ENCODE measurements around the gene RALY.

DNA sequence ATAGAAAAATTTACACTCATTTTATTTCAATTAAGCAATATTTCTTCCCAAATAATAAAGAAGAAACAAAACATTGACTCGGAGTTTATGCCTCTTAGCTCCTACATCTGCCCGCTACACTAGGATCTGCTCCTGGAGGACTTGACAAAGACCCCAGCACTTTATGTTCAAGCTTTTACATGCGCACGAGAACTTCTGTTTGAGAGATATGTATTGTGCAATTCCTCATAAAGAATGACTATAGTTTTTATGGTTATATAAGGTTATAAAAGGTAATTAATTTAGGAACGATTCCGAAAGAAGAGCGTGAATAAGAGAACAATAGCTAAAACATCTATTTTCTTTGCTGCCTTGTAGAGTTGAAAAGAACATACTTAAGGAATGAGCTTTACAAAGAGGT, 12.4 kb upstream of the RALY start:
- no peak for TF ChIP-seq POLR2A (IDR thresholded peaks at IDR 0.05)
- TF ChIP-seq EP300 (IDR thresholded peaks at IDR 0.05): no peak

All from ovary (tissue), 1 donor.